AML-193 (cell line): ENCODE data around the gene SAP25.
"Not testable (repeated sequence)": the region's sequence is repeated elsewhere in the genome, so short reads cannot be mapped to it uniquely, and the experiment has no call there.

Source experiments
- DNase-seq, 2 experiments: peaks; one replicate each; lab custom pipeline; 2025; lab: John Stamatoyannopoulos, UW

The SAP25 gene

DNA sequence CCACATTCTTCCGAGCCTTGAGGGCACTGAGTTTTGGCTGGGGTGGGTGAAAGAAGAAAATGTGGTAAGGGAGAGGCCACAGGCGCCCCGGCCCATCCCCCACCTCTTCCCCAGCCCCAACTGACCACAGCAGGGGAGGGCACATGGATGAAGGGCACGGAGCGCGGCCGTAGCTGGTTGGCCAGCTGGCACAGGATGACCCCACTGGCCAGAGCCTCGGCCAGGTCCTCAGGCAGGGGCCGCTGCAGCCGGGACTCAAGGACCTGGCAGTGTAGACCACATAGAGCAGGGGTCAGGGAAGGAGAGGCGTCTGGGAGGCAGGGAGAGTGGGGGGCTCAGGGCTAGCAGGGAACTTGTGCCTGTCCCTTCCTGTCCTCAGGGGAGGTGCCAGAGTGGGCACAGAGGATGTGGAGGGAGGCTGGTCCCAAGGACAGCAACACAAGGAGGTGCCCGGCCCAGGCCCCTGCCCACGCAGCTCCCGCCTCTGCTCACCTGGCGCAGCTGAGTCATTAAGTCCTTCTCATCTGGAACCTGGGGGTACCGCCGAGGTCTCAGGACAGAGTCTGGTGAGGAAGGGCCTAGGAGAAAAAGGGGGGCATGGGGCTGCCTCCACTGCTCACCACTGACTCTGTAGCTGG, 2.2 kb upstream of the SAP25 start:
- no peak for DNase-seq

DNA sequence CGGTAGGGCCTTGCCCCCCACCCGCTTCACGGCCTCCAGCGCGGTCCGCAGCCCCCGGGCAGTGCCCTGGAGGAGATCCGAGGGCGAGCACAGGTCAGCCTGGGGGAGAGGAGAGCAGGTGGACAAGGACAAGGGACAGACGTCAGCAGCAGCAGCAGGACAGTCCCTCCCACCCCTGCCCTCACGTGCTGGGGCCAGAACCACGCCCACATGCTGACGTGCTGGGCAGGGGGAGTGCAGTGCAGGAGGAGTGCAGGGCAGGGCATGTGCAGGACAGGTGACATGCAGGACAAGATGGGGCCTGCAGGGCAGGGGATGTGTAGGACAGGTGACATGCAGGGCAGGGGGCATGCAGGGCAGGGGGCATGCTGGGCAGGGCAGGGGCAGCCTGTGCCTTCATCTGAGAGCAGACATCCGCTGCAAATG, 1.5 kb upstream of the SAP25 start:
- no peak for DNase-seq

DNA sequence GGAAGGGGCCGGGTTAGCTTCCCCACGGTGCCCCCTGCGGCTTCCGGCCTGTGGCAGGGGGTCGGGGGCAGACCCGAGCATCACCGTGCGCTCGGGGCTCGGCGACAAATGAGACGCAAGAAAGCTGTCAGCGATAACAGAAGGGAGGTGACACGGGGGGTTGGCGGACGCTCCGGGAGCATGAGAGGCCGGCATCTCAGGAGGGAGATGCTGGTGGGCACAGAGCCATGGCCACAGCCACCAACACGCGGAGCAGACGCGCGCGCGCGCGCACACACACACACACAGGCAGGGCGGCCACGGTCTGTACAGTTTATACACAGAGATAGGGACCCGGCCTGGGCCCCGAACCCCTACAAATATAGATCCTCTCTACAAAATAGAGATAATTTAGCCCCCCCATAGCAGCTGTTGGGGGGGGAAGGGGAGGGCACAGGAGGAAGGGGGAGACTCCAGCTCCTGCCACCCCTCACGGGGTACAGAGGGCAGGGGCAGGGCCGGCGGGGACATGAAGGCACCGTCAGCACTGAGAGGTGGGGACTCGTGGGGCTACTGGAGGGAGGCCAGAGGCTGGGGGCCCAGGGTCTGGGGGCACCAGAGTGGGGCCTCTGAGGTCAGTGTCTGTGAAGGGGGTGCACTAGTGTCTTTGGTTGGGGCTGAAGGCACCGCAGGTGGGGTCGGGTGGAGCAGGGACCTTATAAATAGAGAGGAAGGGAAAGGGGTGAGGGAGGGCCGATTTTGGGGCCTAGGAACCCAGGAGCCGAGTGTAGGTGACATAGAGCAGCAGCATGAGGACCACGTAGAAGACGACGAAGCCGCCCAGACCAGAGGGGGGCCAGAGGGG, 884 bp upstream of the SAP25 start:
- no peak for DNase-seq

DNA sequence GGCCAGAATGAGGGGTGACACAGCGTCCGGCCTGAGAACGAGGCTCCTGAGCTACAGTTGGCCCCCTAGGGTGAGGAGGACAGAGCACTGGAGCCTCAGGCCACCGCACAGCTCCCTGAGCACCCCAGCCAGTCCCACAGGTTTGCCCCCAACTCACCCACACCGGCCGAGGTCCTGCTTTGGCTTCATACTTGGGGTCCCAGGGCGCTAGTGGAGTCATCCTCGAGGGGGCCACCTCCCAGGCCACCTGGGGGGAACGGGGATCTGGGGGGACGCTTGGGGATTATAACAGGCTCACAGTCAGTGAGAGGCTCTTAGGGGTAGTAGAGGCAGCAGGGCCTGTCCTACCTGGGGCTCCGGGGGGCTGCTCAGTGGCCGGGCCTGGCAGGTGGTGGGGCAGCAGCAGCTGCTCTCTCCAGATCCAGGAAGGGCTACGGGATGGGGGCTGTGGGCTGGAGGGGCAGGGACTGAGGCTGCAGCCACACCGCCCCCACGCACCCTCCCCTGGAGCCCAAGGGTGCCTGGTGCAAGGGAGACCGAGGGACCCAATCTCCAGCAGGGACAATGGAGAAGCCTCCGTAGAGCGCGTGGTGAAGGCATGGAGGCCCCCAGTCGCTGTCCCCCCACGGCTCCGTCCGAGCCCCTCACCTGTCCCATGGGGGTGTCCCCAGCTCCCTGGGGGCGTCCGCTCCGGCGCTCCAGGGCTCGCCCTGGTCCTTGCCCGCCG, 588 bp downstream of the SAP25 start:
- no peak for DNase-seq

DNA sequence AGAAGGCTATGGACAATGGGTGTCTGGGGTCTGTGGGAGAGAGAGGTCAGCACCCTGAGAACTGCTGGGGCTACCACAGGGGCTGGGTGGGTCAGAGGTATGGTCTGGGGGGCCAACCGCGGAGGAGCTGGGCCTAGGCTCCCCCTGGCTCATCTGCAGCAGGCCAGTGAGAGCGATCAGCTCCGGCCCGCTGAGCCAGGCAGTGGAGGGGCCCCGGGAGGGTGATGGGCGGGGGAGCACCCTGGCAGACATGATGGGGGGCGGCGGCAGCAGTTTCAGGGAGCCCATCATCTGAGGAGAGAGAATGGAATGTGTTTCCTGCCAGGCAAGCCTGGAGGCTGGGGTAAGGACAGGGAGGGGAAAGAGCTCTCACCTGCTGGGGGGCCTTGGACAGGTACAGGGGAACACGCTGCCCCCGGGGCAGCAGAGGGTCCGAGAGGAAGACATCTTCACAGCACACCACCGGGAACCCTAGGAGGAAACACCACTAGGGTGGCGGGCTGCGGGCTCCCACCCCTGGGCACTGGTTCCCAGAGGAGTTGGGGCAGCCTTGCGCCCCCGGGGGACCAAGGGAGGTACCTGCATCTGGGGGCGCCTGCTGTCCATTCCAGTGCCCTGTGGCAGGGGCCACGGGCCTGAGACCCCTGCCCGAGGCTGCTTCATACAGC, 1.3 kb downstream of the SAP25 start:
- DNase-seq = no peak

DNA sequence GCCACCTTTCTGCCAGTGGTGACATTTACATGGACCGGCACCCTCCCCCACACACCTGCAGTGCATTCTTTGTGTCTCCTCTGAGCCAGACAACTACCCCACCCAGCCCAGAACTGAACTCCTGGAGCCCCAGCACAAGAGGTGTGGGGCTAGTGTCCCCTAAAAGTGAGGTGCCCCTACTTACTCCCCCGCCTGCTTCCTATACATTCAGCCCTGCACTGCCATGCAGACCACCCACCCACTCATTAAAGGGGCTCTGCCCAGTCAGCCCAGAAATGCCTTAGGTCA, 1.9 kb downstream of the SAP25 start:
- DNase-seq = no peak

DNA sequence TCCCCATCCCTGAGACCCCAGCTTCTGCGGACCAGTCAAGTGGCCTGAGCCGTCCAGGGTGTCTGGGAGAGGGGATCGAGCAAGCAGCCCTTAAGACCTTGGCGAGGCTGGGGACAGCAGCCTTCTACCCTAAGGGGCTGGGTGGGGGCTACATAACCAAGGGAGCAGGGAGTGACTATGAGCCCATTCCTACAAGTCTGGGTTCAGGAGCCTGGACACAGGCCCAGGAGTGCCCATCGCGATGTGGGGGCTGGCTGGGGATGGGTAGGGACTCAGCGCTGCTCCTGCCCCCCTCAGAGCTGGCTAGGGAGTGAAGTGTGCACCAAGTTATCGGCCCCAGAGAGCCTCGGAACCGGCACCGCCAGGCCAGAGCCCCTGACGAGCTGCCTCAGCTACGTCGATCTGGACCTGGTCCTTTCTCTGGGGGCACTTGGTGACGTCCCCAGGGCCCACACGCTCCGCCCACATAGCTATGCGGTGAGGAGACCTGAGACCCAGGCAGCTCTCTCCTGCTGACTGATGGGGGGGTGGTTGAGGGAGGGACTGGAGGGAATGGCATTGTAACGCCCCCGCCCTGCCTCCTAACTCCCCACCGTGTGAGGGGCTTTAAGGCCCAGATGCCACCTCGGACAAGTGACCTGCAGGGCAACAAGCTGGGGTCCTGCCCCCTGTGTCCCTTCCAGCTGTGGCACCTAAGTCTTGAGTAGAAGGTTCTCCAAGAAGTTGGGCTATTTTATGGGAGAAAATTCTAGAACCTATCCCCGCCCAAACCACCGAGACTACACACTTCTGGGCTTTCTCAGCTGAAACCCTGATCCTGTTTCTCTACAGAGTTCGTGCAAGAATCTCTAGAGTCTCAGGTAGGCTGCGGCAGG, 2.5 kb downstream of the SAP25 start:
- DNase-seq = no peak

DNA sequence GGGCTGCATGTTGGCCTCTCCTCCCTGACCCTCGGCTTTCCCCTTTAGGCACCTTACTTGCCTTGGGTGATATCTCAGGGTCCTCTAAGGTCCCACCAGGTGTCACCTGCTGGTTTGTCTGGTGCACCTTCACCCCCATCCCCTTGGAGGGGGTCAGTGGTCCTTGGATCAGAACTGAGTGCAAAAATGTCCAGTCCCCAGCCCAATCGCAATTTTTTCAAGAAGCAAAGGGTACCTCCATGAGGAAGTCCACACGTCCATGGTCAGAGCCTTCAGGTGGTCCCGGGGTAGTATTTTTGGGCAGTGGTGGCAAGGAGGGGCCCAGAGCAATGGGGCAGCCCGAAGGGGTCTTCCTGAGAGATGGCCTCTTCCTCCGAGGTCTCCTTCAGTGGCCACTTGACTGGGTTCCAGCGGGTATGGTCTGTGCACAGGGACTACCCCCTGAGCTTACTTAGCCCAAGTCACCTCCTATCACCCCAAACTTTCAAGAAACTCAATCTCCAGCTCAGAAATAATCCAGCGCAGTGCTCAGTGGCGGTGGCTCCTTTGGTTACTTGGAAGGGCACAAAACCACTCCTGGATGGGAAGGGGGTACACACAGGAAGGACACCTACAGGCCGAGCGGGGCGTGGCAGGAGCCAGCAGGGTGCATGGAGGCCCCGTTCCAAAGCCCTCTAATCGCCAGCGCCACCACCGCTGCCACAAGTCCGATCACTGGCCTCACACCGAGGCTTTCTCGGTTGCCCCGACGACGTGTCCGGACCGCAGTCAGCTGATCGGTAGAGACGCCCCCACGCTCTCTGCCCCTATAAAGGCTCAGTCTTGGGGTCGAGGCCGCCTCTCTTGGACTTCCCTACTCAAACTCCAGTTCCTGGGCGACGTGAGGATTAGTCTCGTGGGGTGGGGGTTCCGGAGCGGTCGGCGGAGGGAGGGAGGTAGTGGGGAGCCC, 4.5 kb downstream of the SAP25 start:
- DNase-seq = peak; percentile 25 to 41

DNA sequence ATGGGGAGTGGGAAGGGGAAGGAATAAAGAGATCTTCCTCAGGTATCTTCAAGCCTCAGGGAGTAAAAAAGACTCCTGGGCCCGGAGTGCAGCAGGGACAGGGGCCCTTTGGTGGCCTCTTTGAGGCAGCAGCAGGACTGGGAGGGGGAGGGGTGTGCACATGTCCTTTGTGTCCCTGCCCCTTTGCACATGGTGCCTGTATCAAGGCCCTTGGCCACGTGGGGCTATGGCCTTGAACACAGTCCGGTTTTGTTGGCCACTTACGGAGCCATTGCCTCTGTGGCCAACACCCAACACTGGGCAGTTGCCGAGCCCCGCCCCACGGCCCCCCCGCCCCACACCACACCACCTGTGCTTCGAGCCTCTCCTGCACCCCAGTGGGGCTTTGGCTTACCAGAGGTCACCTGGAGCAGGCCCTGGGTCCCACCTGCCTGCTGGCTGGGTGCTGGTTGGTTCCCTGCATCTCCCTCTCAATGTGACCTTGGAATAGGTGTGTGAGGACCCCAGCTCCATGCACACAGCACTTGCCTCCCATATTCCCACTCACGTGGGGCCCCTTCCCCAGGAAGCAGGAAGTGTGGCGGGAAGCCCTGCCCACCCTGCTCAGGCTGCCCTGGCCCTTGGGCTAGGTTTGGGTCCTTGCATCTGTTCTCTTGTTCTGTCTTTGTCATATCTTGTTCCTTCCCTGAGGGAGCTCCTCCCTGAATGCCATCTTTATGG, 5.4 kb downstream of the SAP25 start:
- no peak for DNase-seq

DNA sequence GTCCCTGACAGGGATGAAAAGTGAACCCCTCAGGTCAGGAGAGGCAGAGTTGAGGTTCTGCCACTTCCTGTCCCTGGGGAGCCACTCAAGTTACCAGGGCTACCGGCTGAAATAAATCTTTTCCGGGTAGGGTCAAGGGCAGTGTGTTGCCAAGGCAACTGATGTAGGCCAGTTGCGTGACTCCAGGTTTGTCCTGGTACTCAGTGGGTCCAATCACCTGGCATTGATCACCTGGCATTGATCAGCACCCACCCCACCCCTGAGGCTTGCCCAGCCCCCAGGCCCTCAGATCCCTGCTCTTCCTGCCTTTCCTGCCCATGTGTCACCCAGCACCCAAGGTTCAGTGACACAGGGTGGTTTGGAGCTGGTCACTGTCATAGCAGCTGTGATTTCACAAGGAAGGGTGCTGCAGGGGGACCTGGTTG, 5.9 kb downstream of the SAP25 start:
- no peak for DNase-seq

DNA sequence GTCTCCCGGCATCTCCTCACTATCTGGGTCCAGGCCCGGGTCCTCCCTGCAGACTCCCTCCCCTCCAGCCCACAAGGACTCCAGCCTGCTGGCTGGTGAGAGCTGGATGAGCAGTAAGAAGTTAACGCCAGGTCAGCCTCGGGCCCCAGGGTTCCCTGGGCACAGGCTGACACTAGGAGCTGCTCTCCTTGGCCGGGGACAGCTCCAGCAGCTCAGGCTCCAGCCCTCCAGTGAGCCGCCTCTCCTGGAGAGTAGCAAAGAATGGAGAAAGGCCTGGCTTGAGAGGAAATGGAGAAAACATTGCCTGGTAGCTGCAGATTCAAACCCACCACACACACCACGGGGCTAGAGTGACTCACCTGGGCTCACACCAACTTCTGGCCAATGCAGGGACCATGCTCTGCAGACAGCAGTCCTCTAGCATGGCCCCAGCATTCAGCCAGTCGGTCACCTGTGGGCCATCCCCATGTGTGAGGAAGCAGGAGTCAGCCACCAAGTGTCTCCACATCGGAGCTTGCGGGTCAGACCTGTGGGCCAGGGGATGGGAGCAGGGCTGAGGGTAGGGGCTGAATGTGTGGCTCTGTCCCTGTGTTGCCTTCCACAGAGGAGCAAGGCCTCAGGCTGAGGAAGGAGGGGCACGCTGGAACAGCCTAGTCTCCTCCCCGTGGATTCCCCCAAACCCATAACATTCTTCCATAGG, 6.5 kb downstream of the SAP25 start:
- no peak for DNase-seq

DNA sequence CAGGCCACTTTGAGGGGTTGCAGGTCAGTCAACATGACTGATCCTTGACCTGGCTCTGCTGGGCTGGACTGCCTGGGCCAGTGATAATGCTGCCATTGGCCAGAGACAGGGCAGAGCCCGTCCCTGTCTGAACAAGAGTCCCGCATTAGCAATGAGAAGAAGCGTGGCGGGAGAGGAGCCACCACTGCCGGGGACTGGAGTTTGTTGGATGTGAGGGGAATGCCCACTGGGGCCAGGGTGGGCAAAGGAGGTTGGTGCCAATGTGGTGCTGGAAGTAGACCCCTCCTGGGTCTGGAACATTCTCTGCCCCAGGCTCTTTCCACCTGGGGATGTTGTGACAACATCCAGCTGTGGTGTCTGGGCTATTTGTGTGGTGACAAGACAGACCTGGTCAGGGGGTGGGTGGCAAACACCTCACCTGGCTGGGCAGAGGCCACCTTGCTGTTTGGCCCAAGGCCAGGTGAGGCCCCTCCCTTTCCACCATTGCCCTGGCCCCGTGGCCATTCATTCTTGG, 7.6 kb downstream of the SAP25 start:
- no peak for DNase-seq

DNA sequence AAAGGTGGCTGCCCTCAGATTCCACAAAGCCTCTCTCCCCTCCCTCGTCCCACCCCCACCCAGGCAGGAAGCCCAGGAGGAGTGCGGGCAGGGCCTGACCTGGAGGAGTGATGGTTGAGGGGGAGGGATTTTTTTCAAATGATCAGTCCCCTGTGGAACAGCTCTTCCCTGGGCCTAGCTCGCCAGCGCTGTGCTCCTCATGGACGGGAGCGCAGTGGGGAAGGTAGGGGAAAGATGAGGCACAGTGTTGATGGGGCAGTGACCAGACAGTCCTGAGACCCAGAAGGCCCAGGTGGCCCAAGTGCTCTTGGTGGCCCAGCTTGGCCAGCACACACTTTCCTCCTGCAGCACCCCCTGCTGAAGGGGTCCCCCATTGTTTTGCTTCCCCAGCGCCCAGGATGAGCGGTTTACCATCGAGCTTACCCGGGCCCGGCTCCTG, 8.5 kb downstream of the SAP25 start:
- no peak for DNase-seq

DNA sequence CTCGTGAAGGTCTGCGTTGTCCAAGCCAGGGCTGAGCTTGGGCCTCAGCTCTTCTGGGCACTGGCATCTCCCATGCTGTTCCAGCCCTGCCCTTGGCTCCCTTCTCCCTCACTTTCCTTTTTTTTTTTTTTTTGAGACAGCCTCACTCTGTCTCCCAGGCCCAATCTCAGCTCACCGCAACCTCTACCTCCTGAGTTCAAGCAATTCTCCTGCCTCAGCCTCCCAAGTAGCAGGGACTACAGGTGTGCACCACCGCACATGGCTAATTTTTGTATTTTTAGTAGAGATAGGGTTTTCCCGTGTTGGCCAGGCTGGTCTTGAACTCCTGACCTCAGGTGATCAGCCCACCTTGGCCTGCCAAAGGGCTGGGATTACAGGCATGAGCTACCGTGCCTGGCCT, 9.3 kb downstream of the SAP25 start:
- not testable (repeated sequence) for DNase-seq

DNA sequence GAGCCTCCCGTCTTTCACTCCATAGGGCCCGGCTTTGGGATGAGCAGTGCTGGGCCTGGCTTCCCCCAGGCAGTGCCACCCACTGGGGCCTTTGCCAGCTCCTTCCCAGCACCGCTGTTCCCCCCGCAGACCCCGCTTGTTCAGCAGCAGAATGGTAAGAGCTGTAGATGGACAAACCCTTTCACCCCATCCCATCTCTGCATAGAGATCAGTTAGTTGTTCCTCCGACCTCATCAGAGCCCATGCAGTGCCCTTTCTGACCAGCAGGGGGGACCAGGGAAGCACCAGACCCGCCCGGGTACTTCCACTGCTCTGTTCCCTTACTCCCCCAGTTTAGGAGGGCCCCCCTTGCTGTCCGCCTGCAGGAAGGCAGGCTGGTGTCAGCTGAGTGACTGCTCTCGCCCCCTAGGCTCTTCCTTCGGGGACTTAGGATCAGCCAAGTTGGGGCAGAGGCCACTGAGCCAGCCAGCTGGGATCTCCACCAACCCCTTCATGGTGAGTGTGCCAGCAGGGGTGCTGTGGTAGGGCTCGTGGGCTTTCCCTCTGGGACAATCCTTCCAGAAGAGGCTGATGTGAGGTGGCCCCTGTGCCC, 9.8 kb downstream of the SAP25 start:
- peak; percentile 53 for DNase-seq

DNA sequence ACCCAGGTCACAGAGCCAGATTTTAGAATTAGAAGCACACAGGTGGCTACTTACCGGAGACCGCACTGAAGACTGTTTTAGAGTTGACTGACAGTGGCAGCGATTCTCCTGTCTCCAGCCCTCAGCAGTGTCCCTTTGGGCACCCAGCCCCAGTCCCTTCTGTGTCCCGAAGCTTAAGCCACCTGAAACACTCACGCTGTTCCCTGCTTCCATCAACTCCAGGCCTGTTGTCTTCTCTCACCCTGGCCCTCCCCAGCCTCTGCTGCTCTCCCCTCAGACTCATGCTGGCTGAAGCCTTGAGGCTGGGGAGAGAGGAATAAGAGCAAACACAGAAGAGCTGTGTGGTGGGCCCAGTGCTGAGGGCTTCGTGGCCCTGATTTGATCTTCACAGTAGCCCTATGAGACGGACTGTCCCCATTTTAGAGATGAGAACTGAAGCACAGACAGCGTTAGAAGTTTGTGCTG, 10.6 kb downstream of the SAP25 start:
- no peak for DNase-seq

DNA sequence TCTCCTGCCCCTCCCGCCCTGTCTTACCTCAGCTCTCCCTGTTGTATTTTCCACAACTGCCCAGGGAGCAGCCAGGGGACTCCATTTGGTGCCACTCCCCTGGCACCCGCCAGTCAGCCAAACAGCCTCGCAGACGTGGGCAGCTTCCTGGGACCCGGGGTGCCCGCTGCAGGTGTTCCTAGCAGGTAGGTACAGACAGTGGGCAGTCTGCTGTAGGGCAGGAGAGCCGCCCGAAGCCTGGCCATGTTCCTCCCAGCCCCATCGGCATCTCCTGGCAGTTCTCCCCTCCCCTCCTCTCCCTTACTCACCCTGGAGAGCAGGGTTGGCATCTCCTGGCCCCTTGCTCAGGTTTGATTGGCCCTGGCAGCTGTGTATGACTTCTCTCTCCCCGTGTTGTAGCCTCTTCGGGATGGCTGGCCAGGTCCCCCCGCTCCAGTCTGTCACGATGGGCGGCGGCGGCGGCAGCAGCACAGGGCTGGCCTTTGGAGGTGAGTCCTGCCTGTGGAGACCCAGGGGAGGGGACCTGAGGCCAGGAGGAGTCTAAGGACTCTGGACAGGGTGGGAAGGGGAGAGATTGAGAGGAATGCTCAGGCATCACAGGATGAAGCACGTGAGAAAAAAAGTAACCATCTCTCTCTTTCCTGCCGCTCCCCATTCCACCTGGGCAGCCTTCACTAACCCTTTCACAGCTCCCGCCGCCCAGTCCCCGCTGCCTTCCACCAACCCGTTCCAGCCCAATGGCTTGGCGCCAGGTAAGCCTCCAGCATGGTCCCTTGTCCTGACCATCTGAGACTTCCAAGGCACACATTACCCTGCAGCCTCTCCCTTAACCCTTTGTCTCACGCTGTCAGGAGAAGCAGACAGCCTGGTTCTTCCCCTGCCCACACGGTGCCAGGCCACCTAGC, 11.3 kb downstream of the SAP25 start:
- no peak for DNase-seq
